KMS-11 (cell line): Measurements from ENCODE around the gene EXOSC10.

Source experiments
- H2AFZ ChIP-seq: fragments of 200-600 bp; sonication (generic); 2 replicates; pipeline ENCODE4 v1.6.1; 2016; ENCODE audit warnings: antibody characterized with exemption, mixed run types, low read depth
- H3K27ac ChIP-seq: fragments of 200-600 bp; sonication (generic); 2 replicates; pipeline ENCODE4 v1.6.1; 2016; ENCODE audit warnings: mild to moderate bottlenecking, mixed run types
- H3K27me3 ChIP-seq: fragments of 200-600 bp; sonication (generic); 2 replicates; pipeline ENCODE4 v1.6.1; 2017; ENCODE audit warnings: mild to moderate bottlenecking, low read depth, mixed run types, moderate library complexity; ENCODE audit not compliant: insufficient read depth
- H3K36me3 ChIP-seq: fragments of 200-600 bp; sonication (generic); 2 replicates; pipeline ENCODE4 v1.6.1; 2017; ENCODE audit warnings: mild to moderate bottlenecking, mixed run types; ENCODE audit not compliant: insufficient read depth
- H3K4me1 ChIP-seq: fragments of 200-600 bp; sonication (generic); 2 replicates; pipeline ENCODE4 v1.6.1; 2016; ENCODE audit warnings: mild to moderate bottlenecking, low read depth, mixed run types; ENCODE audit not compliant: poor library complexity, severe bottlenecking
- H3K4me2 ChIP-seq: fragments of 200-600 bp; sonication (generic); 2 replicates; pipeline ENCODE4 v1.7.0; 2016; ENCODE audit warnings: mild to moderate bottlenecking, mixed run types
- H3K4me3 ChIP-seq: fragments of 200-600 bp; sonication (generic); IDR thresholded peaks from 2 replicates; pipeline ENCODE4 v1.6.1; 2017; ENCODE audit warnings: low read depth, low read length, mixed read lengths; ENCODE audit not compliant: insufficient read depth
- H3K79me2 ChIP-seq: fragments of 200-600 bp; sonication (generic); 2 replicates; pipeline ENCODE4 v1.6.1; 2016; ENCODE audit warnings: low read depth, mixed run types; ENCODE audit not compliant: insufficient read depth
- H3K9ac ChIP-seq: fragments of 200-600 bp; sonication (generic); 2 replicates; pipeline ENCODE4 v1.6.1; 2016; ENCODE audit warnings: mild to moderate bottlenecking, mixed run types
- H4K20me1 ChIP-seq: fragments of 200-600 bp; sonication (generic); 2 replicates; pipeline ENCODE4 v1.6.1; 2016; ENCODE audit warnings: mild to moderate bottlenecking, mixed run types; ENCODE audit not compliant: insufficient read depth
- TF ChIP-seq, protein P1 (sequence below): fragments of 200-600 bp; sonication (generic); conservative IDR thresholded peaks from 2 replicates; pipeline ENCODE4 v1.6.1; 2017; ENCODE audit warnings: low read depth, mild to moderate bottlenecking, antibody characterized with exemption, low read length, moderate library complexity, mixed read lengths

The EXOSC10 gene

GRCh38 chr1:11058595-11059154, 41.0 kb downstream of the EXOSC10 start:
- Histone ChIP-seq H3K27me3 (no peaks in the 10 kb centered on the region), H3K4me1 (peaks cover 40% of the 10 kb centered on the region), H3K4me2 (peak overlapping the region; percentile 95), H3K4me3 (peak overlapping the region; percentile 77), H3K79me2 (peaks cover 40% of the 10 kb centered on the region), H2AFZ (0 out of 2 replicates have a peak overlapping the region, but pooled peaks have one; percentile 57), H3K9ac (peak overlapping the region; percentile 89), H3K36me3 (peaks cover 12% of the 10 kb centered on the region; the same call in 1 of the 2 replicates), H3K27ac (peak overlapping the region; percentile 53; the same call in 1 of the 2 replicates), H4K20me1 (no peaks in the 10 kb centered on the region)
- TF ChIP-seq, protein P1, sequence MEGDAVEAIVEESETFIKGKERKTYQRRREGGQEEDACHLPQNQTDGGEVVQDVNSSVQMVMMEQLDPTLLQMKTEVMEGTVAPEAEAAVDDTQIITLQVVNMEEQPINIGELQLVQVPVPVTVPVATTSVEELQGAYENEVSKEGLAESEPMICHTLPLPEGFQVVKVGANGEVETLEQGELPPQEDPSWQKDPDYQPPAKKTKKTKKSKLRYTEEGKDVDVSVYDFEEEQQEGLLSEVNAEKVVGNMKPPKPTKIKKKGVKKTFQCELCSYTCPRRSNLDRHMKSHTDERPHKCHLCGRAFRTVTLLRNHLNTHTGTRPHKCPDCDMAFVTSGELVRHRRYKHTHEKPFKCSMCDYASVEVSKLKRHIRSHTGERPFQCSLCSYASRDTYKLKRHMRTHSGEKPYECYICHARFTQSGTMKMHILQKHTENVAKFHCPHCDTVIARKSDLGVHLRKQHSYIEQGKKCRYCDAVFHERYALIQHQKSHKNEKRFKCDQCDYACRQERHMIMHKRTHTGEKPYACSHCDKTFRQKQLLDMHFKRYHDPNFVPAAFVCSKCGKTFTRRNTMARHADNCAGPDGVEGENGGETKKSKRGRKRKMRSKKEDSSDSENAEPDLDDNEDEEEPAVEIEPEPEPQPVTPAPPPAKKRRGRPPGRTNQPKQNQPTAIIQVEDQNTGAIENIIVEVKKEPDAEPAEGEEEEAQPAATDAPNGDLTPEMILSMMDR, result no peak

GRCh38 chr1:11058026-11058425, 41.6 kb downstream of the EXOSC10 start:
- peak overlapping the region; percentile 95 for H3K4me2 ChIP-seq
- H3K36me3 ChIP-seq, result peaks cover 12% of the 10 kb centered on the region; the same call in 1 of the 2 replicates
- H3K27me3 ChIP-seq, result no peaks in the 10 kb centered on the region
- peaks cover 40% of the 10 kb centered on the region for H3K79me2 ChIP-seq
- TF ChIP-seq, protein P1, result no peak
- H4K20me1 ChIP-seq, result no peaks in the 10 kb centered on the region
- no peak overlapping the region for H2AFZ ChIP-seq
- H3K4me3 ChIP-seq, result no peak overlapping the region
- no peak overlapping the region for H3K27ac ChIP-seq
- no peak overlapping the region for H3K9ac ChIP-seq
- H3K4me1 ChIP-seq, result peaks cover 34% of the 10 kb centered on the region

DNA sequence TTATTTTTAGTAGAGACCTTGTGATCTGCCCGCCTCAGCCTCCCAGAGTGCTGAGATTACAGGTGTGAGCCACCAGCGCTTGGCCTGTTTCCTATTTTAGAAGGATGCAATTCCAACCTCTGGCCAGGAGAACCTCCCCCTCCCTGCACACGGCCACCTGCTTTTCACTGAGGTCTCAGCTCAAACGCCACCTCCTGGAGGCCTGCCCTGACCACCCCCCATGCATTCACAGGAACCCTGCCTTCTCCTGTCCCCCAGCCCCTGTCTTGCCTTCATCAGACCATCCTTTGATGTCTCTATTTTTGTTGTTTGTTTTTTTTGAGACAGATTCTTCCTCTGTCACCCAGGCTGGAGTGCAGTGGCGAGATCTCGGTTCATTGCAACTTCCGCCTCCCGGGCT, 42.2 kb downstream of the EXOSC10 start:
- H3K36me3 ChIP-seq, result peaks cover 12% of the 10 kb centered on the region; the same call in 1 of the 2 replicates
- TF ChIP-seq, protein P1, result no peak
- H3K79me2 ChIP-seq, result peaks cover 40% of the 10 kb centered on the region

DNA sequence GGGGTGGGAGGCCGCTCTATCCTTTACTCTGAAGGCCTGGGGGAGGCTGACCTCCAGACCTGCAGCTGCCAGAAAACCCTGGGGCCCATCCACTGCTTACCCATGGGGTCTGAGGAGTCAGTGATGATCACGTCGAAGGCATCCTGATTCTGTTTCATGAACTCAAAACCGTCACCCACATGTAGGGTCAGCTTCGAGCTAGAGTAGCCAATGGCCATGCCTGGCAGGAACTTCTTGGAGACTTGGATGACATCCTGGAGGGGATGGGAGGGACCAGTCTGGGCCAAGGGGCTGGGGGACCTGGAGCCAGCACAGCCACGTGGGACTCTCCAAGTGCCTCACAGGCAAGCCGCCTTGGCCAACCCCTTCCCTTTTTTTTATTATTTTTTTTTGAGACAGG, 43.2 kb downstream of the EXOSC10 start:
- H3K36me3 ChIP-seq, result peaks cover 12% of the 10 kb centered on the region; the same call in 1 of the 2 replicates
- no peaks in the 10 kb centered on the region for H3K27me3 ChIP-seq
- peaks cover 34% of the 10 kb centered on the region for H3K79me2 ChIP-seq
- no peak overlapping the region for H3K9ac ChIP-seq
- H3K4me2 ChIP-seq, result no peak overlapping the region
- H3K27ac ChIP-seq, result no peak overlapping the region
- TF ChIP-seq, protein P1, result no peak
- H4K20me1 ChIP-seq, result no peaks in the 10 kb centered on the region
- H3K4me3 ChIP-seq, result no peak overlapping the region
- H2AFZ ChIP-seq, result no peak overlapping the region
- peaks cover 19% of the 10 kb centered on the region for H3K4me1 ChIP-seq

More for the DNA sequence above, 42.2 kb downstream of the EXOSC10 start:
- Histone ChIP-seq H4K20me1 (no peaks in the 10 kb centered on the region), H3K9ac (no peak overlapping the region), H3K27me3 (no peaks in the 10 kb centered on the region), H2AFZ (no peak overlapping the region), H3K4me3 (no peak overlapping the region), H3K27ac (no peak overlapping the region), H3K4me1 (peaks cover 28% of the 10 kb centered on the region), H3K4me2 (peak overlapping the region; percentile 95; the same call in 1 of the 2 replicates)
